COLO668 (cell line): ENCODE results near the gene SOX18.

Experiments used
- DNase-seq: peaks from one replicate; lab custom pipeline; 2025; ENCODE audit not compliant: unreplicated experiment; lab: John Stamatoyannopoulos, UW

Gene SOX18

DNA sequence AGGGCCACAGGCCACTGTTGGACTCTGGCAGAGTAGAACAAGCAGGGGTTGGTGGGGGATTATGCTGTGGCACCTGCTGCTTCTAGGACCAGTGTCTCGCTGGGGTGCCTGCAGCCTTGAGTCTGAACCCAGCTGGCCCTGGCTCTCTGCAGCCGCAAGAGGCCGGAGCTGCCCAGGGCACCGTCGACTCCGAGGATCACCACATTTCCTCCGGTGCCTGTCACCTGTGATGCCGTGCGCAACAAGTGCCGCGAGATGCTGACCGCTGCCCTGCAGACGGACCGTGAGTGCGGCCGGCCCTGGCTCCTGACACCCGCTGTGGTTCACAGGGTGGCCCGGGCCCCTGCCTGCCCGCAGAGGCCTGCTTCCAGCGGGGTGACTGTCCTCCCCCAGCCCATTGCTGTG, 19.8 kb upstream of the SOX18 start:
- no peak for DNase-seq

DNA sequence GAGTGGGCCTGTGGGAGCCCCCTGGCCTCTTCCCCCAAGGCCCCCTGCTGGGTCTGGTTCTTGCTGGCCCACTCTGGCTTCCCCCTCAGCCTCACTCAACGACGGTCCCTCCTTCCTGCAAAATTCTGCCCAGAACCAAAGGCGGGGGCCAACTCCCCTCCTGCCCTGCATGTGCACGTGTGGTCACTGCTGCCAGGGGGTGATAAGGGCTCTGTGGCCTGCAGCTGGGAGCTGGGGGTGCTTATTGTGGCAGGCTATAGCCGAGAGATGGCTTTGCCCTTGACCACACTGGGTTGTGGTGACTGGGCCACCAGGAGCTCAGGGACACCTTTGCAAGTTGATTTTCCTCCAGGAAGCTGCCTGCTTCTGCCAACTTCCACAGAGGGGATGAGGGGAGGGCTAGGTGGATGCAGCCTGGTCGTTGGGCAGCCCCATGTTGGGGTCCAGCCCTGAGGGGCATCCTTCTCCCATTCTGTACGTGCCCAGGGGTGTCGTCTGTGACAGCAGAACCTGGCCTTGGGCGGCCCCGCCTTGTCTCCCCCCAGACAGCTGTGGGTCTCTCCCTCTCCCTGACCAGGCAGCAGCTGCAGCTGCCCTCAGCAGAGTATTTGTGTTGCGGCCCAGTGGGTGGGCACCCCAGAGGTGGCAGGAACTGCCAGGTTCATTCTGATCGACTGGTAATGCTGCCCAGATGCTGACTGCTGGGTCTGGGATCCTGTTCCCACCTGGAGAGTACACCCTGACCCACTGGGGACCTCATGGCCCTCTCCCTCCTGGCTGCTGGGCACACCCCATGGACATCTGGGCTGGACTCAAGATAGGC, 19.2 kb upstream of the SOX18 start:
- no peak for DNase-seq

DNA sequence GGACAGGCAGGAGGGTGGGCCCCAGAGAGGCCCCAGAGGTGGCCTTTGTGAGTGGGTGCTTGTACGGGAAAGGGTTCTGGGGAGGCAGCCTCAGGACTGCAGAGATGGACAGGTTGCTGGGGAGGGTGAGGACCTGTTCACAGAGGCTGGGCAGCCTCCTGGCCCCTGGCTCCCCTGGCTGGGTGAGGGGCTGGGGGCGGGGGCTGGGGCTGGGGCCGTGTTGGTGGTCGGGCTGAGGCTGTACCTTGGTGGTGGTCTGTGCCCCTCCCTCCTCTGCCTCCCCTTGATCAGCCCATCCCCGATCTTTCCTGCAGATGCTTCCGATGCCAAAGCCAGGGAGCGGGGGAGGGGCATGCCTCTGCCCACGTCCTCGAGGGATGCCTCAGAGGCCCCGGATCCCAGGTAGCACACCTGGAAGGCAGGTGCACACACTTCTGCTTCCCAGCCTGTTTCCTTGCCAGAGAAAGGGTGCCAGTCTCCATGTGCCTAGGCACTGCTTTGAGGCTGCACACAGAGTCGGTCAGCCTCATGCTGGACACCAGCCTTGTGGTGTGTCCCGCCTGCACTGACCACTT, 18.4 kb upstream of the SOX18 start:
- DNase-seq, result peak; percentile 25

DNA sequence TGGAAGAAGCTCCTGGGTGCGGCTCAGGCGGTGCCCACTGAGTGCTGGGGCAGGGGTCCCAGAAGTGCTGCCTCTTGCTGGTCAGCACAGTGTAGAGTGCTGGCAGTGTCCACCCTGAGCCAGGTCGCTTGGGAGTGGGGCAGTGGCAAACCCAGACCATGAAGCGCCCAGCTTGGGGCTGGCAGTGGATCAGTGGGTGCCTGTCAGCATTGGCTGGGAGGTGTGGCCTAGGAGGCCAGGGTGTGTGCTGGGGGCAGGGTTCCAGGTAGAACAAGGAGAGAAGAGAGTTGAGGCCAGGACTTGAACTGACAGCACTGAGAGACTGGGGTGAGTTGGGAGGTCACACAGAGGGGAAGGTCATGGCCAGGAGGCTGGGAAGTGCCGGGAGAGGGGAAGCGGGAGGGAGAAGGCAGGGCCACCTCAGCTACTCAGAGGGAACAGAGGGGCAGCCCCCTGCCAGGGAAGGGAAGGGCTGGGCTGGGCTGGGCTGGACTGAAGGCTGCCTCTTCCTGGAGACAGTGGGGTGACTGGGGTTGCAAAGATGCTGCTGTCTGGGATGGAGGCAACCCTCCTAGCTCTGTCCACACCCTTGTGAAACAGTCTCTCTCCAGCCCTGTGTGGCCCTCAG, 17.7 kb upstream of the SOX18 start:
- DNase-seq, result no peak

DNA sequence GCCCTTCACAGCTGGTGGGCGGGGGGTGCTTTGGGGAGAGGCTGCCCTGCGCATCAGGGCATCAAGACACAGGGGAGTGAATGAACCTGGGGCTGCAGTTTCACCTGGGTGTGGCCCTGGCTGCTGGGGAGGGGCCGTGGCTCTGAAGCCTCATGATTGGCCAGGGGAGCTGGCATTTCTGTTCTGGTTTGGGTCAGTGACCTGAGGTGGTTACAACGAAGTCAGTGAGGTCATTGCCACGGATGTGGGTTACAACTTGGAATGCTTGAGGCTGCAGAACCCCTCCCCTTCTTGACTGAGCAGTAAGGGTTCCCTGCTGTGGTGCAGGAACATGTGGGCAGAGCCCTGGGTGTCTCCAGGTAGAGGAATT, 16.5 kb upstream of the SOX18 start:
- DNase-seq, result no peak

DNA sequence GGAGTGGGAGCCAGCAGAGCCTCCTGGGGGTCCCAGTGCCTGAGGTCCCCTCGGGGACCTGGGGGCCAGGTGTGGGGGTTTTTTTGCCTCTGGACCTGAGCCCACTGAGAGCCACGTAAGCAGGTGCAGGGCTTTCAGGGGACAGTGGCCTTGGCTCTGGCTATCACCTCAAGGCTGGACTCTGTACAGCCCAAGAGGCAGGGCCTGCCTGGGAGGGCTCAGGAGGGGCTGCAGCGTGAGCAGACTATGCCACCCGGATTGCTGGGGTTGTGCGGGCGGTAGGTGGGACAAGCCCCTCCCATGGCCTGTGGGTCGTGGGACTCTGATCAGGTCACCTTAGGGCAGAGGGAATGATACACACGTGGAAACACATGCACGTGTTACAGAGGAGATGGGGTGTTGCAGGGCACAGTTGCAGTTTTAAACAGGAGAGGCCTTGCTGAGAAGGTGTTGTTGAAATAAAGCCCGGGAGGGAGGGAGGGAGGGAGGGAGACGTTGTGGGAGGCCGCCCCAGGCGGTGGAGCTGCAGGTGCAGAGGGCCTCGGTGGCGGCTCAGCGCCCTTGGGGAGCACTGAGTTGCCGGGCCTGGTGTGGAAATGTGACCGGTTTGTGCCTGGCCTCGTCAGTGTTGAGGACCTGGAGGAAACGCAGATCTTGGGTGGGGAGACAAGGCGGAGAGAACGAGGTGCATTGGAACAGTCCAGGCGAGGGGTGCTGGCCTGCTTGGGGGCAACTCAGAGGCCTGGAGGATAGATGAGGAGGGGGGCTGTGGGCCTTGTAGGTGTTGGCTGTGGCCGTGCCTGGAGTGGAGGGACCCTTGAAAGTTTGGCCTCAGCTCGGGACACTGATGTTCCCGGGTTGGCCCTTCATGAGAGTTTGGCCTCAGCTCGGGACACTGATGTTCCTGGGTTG, 15.9 kb upstream of the SOX18 start:
- peak; percentile 38 for DNase-seq

DNA sequence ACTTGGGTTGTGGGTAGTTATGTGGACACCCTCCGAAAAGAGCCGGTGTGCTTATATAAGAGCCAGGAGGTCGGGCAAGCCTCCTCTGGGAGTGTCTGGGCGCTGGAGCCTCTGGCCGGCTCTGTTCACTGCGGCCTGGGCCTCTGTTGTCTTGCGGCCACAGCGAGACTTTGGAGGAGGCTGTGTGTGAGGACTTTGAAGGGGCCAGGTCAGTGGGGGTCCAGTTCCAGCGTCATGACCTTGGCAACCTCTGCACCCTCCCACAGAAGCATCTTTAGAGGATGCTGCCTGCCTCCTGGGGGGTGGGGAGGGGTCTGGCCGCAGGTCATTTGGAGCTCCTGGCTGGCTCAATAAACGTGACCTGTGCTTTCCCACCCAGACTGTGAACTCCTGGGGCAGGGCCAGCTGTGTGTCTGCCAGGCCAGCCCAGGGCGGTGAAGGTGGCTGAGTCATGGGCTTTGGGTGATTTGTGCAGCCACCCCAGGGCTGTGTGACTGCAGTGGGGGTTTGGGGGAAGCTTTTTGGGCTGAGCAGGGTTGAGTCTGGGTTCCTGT, 14.8 kb upstream of the SOX18 start:
- DNase-seq, result no peak

DNA sequence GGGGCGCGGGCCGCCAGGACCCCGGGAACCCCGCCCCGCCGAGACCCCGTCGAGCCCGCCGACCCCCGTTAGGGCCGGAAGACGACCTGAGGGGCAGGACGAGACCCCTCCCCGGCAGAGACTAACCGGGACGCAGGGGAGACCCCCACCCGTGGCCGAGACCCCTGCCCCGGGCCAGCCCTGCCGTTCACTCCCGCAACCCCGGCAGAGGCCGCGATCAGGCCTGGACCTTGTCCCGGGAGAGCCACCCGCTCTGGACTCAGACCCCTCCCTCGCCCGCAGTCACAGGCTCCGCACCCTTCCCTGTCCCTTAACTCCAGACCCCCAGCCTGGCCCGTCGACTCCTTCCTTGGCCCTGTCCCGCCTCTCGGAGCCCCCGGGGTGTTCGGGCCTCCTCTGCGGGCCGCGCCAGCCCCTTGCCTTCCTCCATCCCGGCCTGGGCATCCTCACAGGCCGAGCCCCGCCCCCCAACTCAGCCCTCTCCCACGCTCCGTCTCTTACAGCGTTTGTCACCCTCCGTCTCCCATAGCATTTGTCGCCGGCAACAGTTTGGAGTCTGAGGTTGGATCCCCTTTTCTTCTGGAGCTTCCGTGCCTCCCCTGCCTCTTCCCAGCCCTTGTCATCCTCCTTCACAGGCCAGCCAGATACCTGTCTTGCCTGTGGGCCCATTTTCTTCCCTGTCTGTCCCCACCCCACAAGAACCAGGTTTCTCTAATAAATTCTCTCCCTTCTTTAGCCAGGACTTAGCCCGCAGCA, 14.1 kb upstream of the SOX18 start:
- DNase-seq, result peak; percentile 10

DNA sequence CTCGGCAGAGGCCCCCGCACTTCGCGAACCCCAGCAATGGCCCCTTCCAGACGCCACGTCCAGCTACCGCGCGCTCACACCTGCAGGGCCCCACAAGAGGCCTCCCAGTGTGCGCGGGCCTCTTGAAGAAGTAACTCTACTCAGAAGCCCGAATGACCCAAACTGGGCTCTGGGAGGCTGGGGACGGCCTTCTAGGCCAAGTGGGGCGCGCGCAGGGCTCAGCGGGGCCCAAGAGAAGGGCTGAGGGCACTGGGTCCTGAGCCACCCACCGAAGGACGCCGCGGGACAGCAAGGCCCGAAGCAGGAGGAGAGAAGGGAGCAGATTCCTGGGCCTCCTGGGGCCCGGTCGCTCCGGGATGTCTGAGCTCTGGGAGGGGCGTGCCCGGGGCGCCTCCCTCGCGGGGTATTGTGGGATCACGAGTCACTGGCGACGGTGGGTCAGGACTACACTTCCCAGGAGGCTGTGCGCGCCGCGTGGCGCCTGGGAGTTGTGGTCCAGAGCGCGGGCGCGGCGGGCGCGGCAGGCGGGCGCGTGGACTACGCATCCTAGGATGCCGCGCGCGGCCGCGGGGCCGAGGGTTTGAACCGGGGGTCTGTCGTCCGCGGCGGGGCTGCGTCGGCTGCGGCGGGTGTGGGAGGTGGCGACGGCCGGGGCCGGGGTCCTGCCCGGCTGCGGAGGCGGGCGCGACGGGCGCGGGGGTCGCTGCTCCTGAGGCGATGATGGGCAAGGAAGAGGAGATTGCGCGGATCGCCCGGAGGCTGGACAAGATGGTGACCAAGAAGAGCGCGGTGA, 13.4 kb upstream of the SOX18 start, which contains the start of gene TCEA2:
Gene TCEA2, plus strand, starts transcription at position 603 of the 793 bp plus-strand sequence. Its CDS starts 115 bp downstream, at position 718.
- DNase-seq, result peak; percentile 98

DNA sequence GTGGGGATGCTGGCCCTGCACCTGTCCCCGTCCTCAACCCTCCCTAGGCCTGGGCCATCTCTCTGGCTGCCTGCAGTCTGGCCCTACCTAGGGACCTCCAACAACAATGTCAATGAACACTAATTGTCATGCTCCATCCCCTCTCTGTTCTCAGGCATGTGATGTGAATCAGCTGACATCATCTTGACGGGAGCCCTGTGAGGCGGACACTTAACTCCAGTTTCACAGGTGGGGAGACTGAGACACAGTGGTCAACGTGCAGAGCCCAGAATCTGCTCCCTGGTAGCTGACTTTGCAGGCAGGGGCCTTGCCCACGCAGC, 12.8 kb upstream of the SOX18 start:
- no peak for DNase-seq

DNA sequence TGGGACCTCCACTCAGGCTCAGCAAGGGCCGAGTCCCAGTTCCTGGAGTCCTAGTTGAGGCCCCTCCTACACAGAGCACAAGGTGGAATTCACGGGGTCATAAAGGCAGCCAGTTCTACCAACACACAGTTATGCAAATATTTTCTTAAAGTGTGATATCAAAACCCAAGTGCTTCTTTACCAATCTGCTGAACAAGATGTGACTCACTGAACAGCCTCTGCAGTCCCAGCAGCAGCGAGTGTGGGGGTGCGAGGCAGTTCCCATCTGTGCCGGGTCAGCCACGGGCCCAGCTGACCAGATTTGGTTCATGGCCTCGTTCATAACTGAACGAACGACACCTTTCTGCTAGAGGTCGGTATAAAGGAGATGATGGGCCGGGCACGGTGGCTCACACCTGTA, 9.1 kb upstream of the SOX18 start:
- DNase-seq, result no peak

DNA sequence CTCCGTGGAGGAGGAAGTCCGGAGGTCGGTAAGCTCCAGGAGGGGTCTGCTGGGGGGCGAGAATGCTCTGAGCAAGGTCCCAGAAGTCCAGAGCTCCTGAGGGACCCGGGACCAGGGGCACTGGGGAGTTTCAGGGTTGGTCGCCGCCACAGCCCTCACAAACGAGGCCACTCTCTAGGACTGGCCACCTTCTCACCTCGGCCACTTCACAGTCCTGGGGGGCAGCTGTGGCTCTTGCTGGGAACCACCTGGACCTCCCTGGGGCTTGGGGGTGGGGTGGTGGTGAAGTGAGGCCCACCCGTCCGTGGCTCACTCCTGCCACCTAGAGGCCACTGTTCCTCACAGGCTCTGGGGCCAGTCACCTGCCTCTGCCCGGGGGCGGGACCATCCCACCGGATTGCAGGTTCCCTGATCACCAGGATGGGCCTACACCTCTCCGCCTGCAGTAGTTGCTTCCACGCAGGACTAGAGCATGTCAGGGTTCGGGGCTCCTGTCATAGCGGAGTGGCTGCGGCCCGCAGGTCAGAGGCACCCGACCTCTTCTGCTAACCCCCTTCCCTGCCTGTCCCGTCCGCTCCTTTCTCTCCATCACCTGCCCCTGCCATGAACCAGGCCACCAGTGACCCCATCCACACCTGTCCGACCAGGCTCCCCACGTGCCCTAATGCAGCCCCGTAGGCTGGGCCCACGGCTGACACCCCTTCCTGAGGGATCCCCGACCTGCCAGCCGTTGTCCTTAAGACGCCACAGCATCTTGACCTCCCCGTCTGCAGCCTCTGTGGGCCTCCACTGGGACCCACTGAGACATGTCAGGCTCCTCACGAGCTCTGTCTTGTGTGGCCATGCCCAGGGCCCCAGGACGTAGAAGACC, 8.4 kb upstream of the SOX18 start:
- peak; percentile 78 for DNase-seq

DNA sequence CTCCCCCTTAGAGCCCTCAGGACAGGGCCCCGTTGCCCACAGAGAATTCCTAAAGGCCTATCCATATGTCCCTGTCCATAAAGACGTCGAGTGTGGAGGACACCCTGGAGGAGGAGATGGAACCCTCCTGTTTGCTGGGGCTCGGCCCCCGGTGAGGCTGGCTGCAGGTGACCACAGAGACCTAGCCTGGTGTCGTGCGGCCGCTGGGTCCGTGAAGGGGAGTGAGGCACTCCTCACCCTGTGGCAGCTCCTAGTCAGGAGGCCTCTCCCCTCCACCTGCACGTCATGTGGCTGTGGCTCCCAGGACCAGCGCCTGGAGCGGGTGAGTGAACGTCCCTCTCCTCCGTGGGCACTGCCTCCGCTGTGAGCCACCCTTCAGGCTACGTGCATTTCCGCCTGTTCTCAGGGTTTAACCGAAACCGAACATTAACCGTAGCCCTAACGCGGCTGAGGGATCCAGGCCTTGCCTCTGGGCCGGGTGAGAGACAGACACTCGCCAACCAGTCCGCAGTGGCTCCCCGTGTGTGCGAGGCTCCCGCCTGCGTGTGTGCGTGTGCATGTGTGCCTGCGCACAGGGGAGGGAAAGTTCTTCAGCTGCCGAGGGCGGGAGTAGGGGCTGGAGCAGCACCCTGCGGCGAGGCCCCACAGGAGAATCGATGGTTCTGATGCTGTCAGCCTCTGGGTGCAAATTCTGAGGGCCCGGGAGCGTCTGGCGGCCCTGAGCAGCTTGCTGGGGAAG, 7.6 kb upstream of the SOX18 start:
- peak; percentile 43 for DNase-seq

DNA sequence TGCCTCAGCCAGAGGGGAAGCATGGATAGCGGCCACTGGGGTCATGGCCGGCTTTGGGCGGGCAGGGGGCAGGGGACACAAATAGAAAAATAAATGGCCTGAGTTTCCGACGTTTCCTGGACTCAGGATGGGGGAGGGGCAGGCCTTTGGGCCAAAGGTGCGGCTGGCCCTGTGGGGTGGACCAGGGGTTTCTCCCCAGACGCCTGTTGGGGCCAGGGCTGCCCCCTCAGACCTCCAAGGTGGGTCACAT, 7.1 kb upstream of the SOX18 start:
- DNase-seq, result no peak

DNA sequence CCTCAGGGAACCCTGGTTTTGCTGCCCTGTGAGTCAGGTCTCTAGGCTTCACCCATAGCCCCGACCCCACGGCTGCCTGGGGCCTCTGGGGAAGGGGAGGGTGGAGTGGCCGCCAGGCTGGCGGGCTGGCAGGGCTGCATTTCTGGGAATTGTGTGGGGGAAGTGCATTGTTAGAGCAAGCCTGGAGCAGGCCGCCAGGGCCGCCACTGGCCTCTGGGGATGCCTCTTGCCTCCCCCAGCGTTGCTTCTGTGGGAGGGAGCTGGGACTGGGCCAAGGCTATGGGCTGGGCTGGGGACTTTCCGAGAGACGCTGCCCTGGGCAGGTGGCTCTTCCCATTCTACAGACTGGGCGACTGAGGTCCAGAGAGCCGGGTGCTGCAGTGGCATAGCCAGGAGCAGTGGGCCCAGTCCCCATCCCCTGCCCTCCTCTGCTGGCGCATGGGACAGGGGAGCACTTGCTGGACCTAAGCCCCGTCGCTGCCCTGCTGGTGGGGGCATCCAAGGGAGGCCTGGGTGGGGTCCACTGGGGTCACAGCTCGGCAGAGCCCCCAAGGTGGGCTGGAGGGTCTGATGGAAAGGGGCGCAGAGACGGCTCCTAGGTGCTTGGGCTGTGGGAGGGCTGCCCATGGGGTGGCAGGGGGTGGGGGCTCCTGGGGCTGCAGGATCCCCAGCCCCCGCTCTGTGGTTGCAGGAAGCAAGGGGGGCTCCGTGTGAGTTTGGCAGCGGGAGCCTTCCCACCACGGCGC, 6.6 kb upstream of the SOX18 start:
- no peak for DNase-seq

DNA sequence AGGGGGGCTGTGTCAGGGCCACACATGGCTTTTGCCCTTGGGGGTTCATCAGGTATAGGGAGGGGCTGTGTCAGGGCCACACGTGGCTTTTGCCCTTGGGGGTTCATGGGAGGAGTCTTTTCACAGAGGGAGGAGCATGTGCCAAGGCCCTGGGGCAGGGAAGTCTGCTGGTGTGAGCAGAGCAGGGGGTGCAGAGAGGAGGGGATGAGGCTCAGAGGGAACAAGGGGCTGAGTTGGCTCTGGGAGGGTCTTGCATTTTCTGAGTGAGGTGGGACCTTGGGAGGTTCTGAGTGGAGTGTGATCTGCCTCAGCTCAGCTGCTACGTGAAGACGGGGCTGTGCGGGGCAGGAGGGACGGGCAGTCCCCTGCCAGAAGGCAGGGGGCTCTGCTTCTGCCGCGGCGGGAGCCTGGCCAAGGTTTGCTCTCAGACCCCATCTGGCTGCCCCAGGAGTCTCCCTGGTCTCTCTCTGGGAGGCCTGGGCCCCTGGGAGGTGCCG, 6.0 kb upstream of the SOX18 start:
- no peak for DNase-seq
